Measurements from ENCODE around the gene RPS6KA2.
"Not testable (repeated sequence)": the region's sequence is repeated elsewhere in the genome, so short reads cannot be mapped to it uniquely, and the experiment has no call there.

RPS6KA2 gene

GRCh38 chr6:166387098-166387497, 240.0 kb downstream of the RPS6KA2 start:
- ATAC-seq, result not testable (repeated sequence)

DNA sequence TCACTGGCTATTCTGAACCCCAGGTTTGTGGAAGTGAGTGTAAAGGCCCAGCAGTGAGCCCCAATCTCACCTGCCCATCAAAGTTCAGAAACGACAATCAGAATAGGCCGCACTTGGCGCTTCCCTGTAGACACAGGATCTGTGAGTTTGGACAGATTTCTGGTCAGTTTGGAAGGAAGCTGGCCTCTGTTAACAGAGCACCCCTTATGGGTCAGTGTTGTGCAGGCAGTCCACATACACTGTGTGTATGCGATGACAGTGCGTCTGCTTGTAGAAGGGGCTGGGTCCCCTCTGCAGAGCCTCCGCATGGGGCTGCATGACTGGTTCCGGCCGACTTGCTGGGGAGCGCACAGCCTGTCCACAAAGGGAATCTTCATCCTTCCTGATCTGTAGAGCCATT, 240.9 kb downstream of the RPS6KA2 start:
- ATAC-seq, result no peak

DNA sequence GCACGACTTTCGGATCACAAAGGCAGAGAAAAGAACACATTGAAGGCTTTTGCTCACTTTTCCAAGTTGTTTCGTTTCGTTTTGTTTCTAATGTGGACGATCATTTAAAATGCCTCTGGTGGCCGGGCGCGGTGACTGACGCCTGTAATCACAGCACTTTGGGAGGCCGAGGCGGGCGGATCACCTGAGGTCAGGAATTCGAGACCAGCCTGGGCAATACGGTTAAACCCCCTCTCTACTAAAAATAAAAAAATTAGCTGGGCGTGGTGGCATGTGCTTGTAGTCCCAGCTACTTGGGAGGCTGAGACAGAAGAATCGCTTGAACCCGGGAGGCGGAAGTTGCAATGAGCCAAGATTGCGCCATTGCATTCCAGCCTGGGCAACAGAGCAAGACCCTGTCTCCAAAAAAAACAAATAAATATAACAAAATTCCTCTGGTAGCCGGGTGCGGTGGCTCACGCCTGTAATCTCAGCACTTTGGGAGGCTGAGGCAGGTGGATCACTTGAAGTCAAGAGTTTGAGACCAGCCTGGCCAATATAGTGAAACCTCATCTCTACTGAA, 243.2 kb downstream of the RPS6KA2 start:
- not testable (repeated sequence) for ATAC-seq

DNA sequence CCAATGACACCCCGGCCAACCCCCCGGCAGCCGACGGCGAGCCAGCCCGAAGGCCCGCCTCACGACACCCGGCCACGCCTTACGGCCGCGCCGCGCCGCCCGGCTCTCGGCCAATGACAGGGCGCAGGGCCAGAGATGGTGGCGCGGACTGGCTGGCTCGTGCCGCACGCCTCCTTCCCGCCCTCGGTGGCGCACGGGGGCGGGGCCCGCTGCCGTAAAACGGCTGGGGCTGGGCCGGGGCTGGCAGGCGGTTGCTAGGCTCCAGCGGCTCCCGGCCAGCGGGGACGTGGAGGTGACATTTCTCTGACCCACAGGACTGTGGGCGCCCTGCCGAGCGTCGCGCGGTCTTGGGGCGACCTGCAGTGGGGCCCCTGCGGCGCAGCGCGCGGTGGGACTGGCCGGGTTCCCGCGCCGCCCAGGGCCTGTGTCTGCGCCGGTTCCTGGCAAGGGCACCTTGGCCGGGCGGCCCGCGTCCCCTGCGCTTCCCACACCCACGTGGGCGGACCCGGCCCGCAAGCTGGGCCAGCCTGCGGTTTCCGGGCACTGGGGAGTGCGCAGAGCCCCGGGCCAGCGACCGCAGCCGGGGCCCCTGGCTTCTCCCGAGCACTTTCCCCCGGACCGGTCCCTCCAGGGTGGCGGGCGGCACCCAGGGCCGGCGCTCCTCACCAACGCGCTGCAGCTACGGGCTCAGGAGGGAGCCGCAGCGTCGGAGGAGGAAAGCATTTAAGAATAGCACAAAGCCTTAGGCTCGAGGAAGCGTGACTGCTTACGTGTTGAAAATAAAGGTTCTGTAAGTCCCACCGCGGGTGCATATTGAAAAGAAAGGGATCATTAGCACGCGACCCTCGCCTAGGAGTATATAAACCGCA, 243.9 kb downstream of the RPS6KA2 start, which contains the start of gene MPC1:
TSS of gene MPC1 (minus strand) at position 8 of the 869 bp plus-strand sequence. CDS start 64 bp downstream, outside the sequence.
- peak; percentile 95 to 96 for ATAC-seq

DNA sequence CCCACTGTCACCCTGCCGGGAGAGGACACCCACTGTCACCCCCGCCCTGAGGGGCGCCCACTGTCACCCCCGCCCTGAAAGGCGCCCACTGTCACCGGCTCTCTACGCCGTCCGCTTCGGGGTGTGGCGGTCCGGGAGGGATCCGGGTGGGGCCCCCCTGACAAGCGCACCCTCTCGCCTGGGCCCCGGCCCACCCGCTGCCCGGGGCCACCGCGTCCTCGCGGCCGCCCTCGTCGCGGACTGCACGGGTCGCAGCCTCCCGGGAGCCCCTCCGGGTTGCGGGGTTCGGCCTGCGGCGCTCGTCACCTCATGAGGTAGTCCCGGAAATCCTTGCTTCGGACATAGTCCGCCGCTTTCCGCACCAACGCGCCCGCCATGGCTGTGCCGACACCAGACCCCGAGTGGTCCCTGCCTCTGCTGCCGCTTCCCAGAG, 244.5 kb downstream of the RPS6KA2 start:
- ATAC-seq, result peak in 1 of 2 donors; percentile 4

GRCh38 chr6:166381733-166382499, 245.1 kb downstream of the RPS6KA2 start:
- peak; percentile 21 to 36 for ATAC-seq

DNA sequence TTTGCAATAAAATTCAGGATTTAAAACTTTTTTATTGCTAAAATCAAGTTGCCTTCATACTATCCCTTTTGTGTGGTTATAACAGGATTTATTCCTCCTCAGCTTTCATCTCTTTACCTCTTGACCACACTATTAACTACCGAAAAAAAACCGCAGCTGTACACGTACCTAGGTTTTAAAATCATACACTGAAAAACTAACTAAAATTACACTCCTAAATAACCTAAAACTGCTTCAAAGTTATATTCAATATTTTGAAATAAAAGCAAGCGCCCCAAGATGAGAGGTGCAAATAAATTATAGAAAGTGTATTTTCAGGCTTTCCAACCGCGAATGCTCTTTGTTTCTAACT, 245.7 kb downstream of the RPS6KA2 start:
- ATAC-seq, result no peak

DNA sequence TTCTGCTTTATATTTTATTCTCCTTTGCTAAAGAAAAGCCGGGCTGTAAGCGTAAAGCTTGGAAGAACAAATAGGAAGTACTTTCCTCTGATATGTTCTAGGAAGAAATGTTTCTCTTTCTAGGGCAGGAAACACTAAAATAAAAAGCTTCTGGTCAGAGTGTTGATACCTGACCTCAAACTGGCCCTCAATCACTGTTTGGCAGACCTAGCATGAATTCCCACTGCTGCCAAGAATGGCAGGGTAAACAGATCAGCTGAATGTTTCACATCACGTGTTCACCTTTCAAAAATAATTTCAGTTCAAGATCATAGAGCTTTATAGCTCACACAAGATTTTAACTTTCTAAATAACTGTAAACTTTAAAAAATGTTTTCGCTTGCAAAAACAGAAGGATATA, 247.3 kb downstream of the RPS6KA2 start:
- ATAC-seq, result no peak

- ATAC-seq, result no peak
These were observed 247.9 kb downstream of the RPS6KA2 start for GRCh38 chr6:166379103-166379586.

DNA sequence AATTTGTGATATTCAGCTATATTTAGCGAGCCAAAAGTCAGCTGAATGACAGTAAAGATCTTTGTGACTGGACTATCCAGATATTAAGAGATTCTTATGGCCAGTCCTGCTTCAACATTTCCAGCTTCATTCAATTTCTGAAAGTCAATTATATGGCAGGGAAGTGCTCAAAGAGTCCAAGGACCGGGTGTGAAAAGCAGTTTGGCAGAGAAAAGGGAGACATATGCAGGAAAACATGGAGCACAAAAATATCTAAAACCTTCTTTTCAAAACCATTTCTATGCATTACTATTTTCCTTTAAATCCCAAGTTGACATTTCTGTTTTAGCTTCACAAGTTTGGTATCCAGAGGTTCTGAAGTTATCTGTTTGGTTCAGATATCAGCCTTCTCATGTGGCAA, 249.3 kb downstream of the RPS6KA2 start:
- no peak for ATAC-seq

- no peak for ATAC-seq
These were observed 252.0 kb downstream of the RPS6KA2 start for GRCh38 chr6:166375013-166375412.

DNA sequence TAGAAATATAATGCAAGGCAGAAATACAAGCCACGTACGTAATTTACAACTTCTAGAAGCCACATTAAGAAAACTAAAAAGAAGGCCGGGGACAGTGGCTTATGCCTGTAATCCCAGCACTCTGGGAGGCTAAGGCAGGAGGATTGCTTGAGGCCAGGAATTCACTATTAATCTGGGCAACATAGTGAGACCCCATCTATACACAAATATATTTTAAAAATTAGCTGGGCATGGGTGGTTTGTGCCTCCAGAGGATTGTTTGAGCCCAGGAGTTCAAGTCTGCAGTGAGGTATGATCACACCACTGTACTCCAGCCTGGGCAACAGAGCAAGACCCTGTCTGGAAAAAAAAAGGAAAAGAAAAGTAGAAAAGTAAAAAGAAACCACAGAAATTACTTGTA, 256.6 kb downstream of the RPS6KA2 start:
- ATAC-seq, result no peak

- ATAC-seq, result no peak
These were observed 257.3 kb downstream of the RPS6KA2 start for GRCh38 chr6:166369782-166370181.

- ATAC-seq, result no peak
These were observed 260.1 kb downstream of the RPS6KA2 start for GRCh38 chr6:166366921-166367320.

DNA sequence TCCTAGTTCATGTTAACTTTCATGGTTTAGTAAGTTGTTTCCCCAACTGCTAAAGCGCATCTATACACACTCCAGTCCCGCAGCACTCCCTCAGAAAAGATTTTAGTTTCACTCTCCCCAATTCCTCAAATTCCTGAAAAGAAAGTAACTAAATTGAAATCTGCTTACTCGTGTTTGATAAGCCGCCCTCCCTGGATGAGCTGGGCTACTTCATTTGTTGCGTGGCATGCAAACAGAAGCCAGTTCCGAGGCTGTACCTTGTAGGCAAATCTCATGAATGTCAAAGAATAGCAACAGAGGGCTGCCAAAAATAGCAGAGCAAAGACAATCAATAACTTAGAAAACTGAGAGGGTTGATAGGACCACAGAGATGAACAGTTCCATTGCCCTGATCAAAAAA, 261.2 kb downstream of the RPS6KA2 start:
- ATAC-seq, result no peak

DNA sequence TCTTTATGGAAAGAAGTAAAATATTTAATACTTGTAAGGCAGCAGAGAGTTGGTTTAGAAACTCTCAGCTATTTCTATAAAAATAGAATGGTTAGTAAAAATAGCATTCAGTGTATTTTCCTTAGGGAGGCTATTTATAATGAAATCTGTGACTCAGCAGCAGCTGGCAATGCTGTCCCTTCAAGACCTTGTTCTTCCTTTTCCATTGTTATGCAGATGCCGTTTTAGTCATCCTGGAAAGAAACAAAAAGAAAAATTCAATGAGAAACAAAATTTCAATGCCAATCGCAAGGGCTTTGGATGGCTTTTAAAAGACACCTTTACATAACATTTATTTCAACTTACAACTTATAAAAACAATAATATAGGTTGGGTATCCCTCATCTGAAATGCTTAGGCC, 261.8 kb downstream of the RPS6KA2 start:
- no peak for ATAC-seq

DNA sequence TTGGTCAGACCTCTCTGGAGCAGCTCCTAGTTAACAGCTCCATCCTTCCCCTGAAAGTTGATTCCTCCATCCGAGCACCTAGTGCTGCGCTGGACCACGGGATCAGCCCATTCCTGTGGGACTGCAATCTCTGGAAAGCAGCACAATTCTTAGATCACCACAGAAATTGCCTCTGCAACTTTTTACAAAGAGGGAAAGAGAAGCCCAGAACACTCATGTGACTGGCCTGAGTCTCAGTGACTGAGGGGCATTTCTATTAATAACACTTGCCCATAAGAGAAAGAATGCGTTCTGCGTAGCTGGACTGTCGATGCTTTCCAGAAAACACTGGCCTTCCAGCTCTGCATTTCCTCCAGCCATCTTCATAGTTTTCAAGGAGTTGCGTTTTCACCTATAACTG, 262.6 kb downstream of the RPS6KA2 start:
- ATAC-seq, result no peak

DNA sequence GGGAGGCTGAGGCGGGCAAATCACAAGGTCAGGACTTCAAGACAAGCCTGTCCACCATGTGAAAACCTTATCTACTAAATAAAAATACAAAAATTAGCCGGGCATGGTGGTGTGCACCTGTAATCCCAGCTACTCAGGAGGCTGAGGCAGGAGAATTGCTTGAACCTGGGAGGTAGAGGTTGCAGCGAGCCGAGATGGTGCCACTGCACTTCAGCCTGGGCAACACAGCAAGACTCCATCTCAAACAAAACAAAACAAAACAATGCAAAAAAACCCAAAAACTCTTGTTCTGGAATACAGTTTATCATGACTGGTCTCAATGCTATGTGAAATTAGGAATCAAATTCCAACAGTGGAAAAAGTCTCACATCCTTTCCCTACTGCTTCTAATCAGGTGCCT, 264.6 kb downstream of the RPS6KA2 start:
- ATAC-seq, result not testable (repeated sequence)

DNA sequence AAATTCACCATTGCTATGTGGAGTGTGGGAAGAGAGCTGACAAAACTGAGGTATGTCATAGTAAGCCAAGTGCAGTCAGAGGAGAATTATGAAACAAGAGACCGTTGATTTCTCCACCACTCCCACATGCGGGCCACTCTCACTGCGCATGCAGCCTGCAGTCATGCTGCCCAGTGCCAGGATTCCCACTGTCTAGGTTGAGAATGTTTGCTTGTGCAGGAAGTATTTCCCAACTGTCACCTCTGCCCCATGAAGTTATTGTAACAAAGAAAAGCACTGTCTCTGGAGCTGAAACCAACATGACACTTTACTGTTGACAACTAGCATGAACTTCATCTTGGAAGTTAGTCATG, 266.0 kb downstream of the RPS6KA2 start:
- no peak for ATAC-seq

GRCh38 chr6:166360243-166361076, 266.6 kb downstream of the RPS6KA2 start:
- ATAC-seq, result no peak

Measured in activated CD4-positive, CD25-positive, alpha-beta regulatory T cell treated with anti-CD3 and anti-CD28 coated beads, Interleukin-2, amount 50 U/mL, for 24 hours (primary cell).